DMS153 treated with DMSO at 0.1 percent for 48 hours (cell line): ENCODE data around the gene TBCE.
"Not testable (repeated sequence)": the region's sequence is repeated elsewhere in the genome, so short reads cannot be mapped to it uniquely, and the experiment has no call there.

Experiments used
- DNase-seq: peaks from one replicate; lab custom pipeline; 2025; ENCODE audit not compliant: unreplicated experiment; lab: John Stamatoyannopoulos, UW

TBCE gene

GRCh38 chr1:235351898-235352297 is 15.3 kb upstream of the TBCE start:
- DNase-seq = no peak

GRCh38 chr1:235357485-235358373 is 9.5 kb upstream of the TBCE start:
- no peak for DNase-seq

GRCh38 chr1:235358899-235359298 is 8.3 kb upstream of the TBCE start:
- DNase-seq = no peak

GRCh38 chr1:235364189-235364588 is 3.0 kb upstream of the TBCE start:
- DNase-seq = not testable (repeated sequence)

- DNase-seq = no peak
Observed at GRCh38 chr1:235366286-235366685, 941 bp upstream of the TBCE start.

GRCh38 chr1:235368428-235368827 is 1.2 kb downstream of the TBCE start:
- no peak for DNase-seq

GRCh38 chr1:235369802-235370201 is 2.6 kb downstream of the TBCE start:
- DNase-seq = no peak

GRCh38 chr1:235375919-235376605 is 8.8 kb downstream of the TBCE start:
- DNase-seq = no peak

GRCh38 chr1:235378134-235378735 is 11.0 kb downstream of the TBCE start:
- not testable (repeated sequence) for DNase-seq

GRCh38 chr1:235381955-235382739 is 14.9 kb downstream of the TBCE start:
- not testable (repeated sequence) for DNase-seq

- DNase-seq = not testable (repeated sequence)
Observed at GRCh38 chr1:235385633-235386032, 18.4 kb downstream of the TBCE start.

GRCh38 chr1:235391874-235392273 is 24.6 kb downstream of the TBCE start:
- DNase-seq = no peak

GRCh38 chr1:235397733-235398132 is 30.5 kb downstream of the TBCE start:
- no peak for DNase-seq

- no peak for DNase-seq
Observed at GRCh38 chr1:235399661-235400060, 32.4 kb downstream of the TBCE start.

GRCh38 chr1:235401251-235401650 is 34.0 kb downstream of the TBCE start:
- DNase-seq = no peak

- DNase-seq = no peak
Observed at GRCh38 chr1:235402457-235403200, 35.4 kb downstream of the TBCE start.

GRCh38 chr1:235403593-235403992 is 36.4 kb downstream of the TBCE start:
- DNase-seq = no peak

- no peak for DNase-seq
Observed at GRCh38 chr1:235404190-235404589, 37.0 kb downstream of the TBCE start.

GRCh38 chr1:235407419-235407818 is 40.2 kb downstream of the TBCE start:
- no peak for DNase-seq

- DNase-seq = no peak
Observed at GRCh38 chr1:235408503-235408960, 41.3 kb downstream of the TBCE start.
